ENCODE data around the gene ARRB1. TPM values are rescaled to one million over a fixed set of nuclear protein-coding genes. Genes with fewer than 3 reads are reported as not detected.
"Not testable (repeated sequence)": the region's sequence is repeated elsewhere in the genome, so short reads cannot be mapped to it uniquely, and the experiment has no call there.

ARRB1 gene
- total RNA-seq, 5 donors from 2014 or later (not counting 1 experiment from before 2014, with no cell fraction given) = 37.2 to 57.3 (median 47.3) TPM

GRCh38 chr11:75334402-75334891 is 17.0 kb downstream of the ARRB1 start:
- 100% methylated on average over 1 of the region's 2 CpGs for WGBS (ENCODE audit: insufficient coverage)
- POLR2A ChIA-PET = interaction anchor here in 1 of 2 donors (0.6 kb wide), 1 partner anchor 389 kb away, joined by 5 read pairs; no protein-coding TSS in a partner anchor
- no peaks in the 10 kb centered on the region for H3K27me3 ChIP-seq (replicated peaks in 1 of 2; ENCODE audit: control insufficient read depth in 2 of 2, extremely low read depth in 1 of 2, insufficient read depth in 2 of 2, low read length in 1 of 2)

GRCh38 chr11:75333807-75334140 is 17.7 kb downstream of the ARRB1 start:
- Histone ChIP-seq H3K9me3 (no peaks in the 10 kb centered on the region), H3K27me3 (replicated peaks in 1 of 2; ENCODE audit: control insufficient read depth in 2 of 2, extremely low read depth in 1 of 2, insufficient read depth in 2 of 2, low read length in 1 of 2) (no peaks in the 10 kb centered on the region), H3K36me3 (ENCODE audit: control insufficient read depth in 2 of 2, extremely low read depth in 1 of 2, insufficient read depth in 1 of 2, low read length in 1 of 2) (no peaks in the 10 kb centered on the region), H3K4me3 (ENCODE audit: control insufficient read depth in 1 of 2, extremely low read depth in 1 of 2, low read length in 1 of 2) (no peak overlapping the region), H3K4me1 (ENCODE audit: control insufficient read depth in 1 of 2, extremely low read depth in 1 of 2, insufficient read depth in 2 of 2, low read length in 2 of 2) (peaks cover 31 to 49% of the 10 kb centered on the region in 2 experiments), H3K27ac (ENCODE audit: low read length) (no peak overlapping the region)
- no peak overlapping the region for H3K4me3 Mint-ChIP-seq
- peaks cover 11% of the 10 kb centered on the region for H3K36me3 Mint-ChIP-seq
- H3K27me3 Mint-ChIP-seq = no peaks in the 10 kb centered on the region
- ChIA-PET POLR2A (no interaction called here), CTCF (no interaction called here)
- no peak overlapping the region for H3K27ac Mint-ChIP-seq
- no peak for DNase-seq
- H3K4me1 Mint-ChIP-seq = peaks cover 73 to 92% (median 78%) of the 10 kb centered on the region in 3 donors
- ATAC-seq (replicated peaks in 1 of 4) = no peak
- 96% methylated on average over 5 of the region's 7 CpGs for WGBS (ENCODE audit: insufficient coverage)
- H3K9me3 Mint-ChIP-seq = no peaks in the 10 kb centered on the region

More at GRCh38 chr11:75334402-75334891, 17.0 kb downstream of the ARRB1 start:
- CTCF ChIA-PET = no interaction called here
- no peaks in the 10 kb centered on the region for H3K9me3 Mint-ChIP-seq
- peaks cover 73 to 92% (median 79%) of the 10 kb centered on the region in 3 donors for H3K4me1 Mint-ChIP-seq
- peaks cover 35 to 49% of the 10 kb centered on the region in 2 experiments for H3K4me1 ChIP-seq (ENCODE audit: control insufficient read depth in 1 of 2, extremely low read depth in 1 of 2, insufficient read depth in 2 of 2, low read length in 2 of 2)
- peak overlapping the region; percentile 22 to 47 for H3K27ac Mint-ChIP-seq
- no peaks in the 10 kb centered on the region for H3K36me3 ChIP-seq (ENCODE audit: control insufficient read depth in 2 of 2, extremely low read depth in 1 of 2, insufficient read depth in 1 of 2, low read length in 1 of 2)
- no peak overlapping the region for H3K4me3 ChIP-seq (ENCODE audit: control insufficient read depth in 1 of 2, extremely low read depth in 1 of 2, low read length in 1 of 2)
- H3K36me3 Mint-ChIP-seq = peaks cover 11% of the 10 kb centered on the region
- H3K9me3 ChIP-seq = no peaks in the 10 kb centered on the region
- ATAC-seq (replicated peaks in 1 of 4) (no peak), DNase-seq (no peak)
- H3K4me3 Mint-ChIP-seq = no peak overlapping the region
- H3K27me3 Mint-ChIP-seq = no peaks in the 10 kb centered on the region
- no peak overlapping the region for H3K27ac ChIP-seq (ENCODE audit: low read length)

- Mint-ChIP-seq H3K27me3 (no peaks in the 10 kb centered on the region), H3K4me1 (peaks cover 73 to 92% (median 78%) of the 10 kb centered on the region in 3 donors), H3K36me3 (peaks cover 11% of the 10 kb centered on the region), H3K4me3 (peak overlapping the region in 1 of 3 donors; percentile 29), H3K27ac (peak overlapping the region; percentile 20 to 66), H3K9me3 (no peaks in the 10 kb centered on the region)
- DNase-seq = no peak
- ChIA-PET CTCF (no interaction called here), POLR2A (no interaction called here)
- Histone ChIP-seq H3K36me3 (ENCODE audit: control insufficient read depth in 2 of 2, extremely low read depth in 1 of 2, insufficient read depth in 1 of 2, low read length in 1 of 2) (no peaks in the 10 kb centered on the region), H3K9me3 (no peaks in the 10 kb centered on the region), H3K27ac (ENCODE audit: low read length) (no peak overlapping the region), H3K27me3 (replicated peaks in 1 of 2; ENCODE audit: control insufficient read depth in 2 of 2, extremely low read depth in 1 of 2, insufficient read depth in 2 of 2, low read length in 1 of 2) (no peaks in the 10 kb centered on the region), H3K4me1 (ENCODE audit: control insufficient read depth in 1 of 2, extremely low read depth in 1 of 2, insufficient read depth in 2 of 2, low read length in 2 of 2) (peaks cover 28 to 49% of the 10 kb centered on the region in 2 experiments), H3K4me3 (ENCODE audit: control insufficient read depth in 1 of 2, extremely low read depth in 1 of 2, low read length in 1 of 2) (no peak overlapping the region)
- no peak for ATAC-seq (replicated peaks in 1 of 4)
- WGBS (ENCODE audit: insufficient coverage) = 66% methylated on average over 4 of the region's 8 CpGs
These were observed 18.2 kb downstream of the ARRB1 start for GRCh38 chr11:75333022-75333806.

- H3K9me3 Mint-ChIP-seq; H3K27me3 ChIP-seq (replicated peaks in 1 of 2; ENCODE audit: control insufficient read depth in 2 of 2, extremely low read depth in 1 of 2, insufficient read depth in 2 of 2, low read length in 1 of 2); H3K36me3 ChIP-seq (ENCODE audit: control insufficient read depth in 2 of 2, extremely low read depth in 1 of 2, insufficient read depth in 1 of 2, low read length in 1 of 2); H3K4me3 Mint-ChIP-seq; POLR2A ChIA-PET; ATAC-seq (replicated peaks in 1 of 4); H3K4me3 ChIP-seq (ENCODE audit: control insufficient read depth in 1 of 2, extremely low read depth in 1 of 2, low read length in 1 of 2); H3K27ac ChIP-seq (ENCODE audit: low read length); H3K27me3 Mint-ChIP-seq; DNase-seq; H3K9me3 ChIP-seq; CTCF ChIA-PET: not testable (repeated sequence)
- H3K4me1 Mint-ChIP-seq = peaks cover 63 to 82% (median 70%) of the 10 kb centered on the region in 3 donors
- WGBS (ENCODE audit: insufficient coverage) = 93% methylated on average over 3 of the region's 9 CpGs
- H3K36me3 Mint-ChIP-seq = peaks cover 11% of the 10 kb centered on the region
- peak overlapping the region; percentile 36 to 85 for H3K27ac Mint-ChIP-seq
- peaks cover 18 to 40% of the 10 kb centered on the region in 2 experiments for H3K4me1 ChIP-seq (ENCODE audit: control insufficient read depth in 1 of 2, extremely low read depth in 1 of 2, insufficient read depth in 2 of 2, low read length in 2 of 2)
These were observed 19.7 kb downstream of the ARRB1 start for GRCh38 chr11:75331761-75332160.

- 100% methylated on average over 4 of the region's 6 CpGs for WGBS (ENCODE audit: insufficient coverage)
- H3K27ac Mint-ChIP-seq = peak overlapping the region; percentile 15 to 36
- POLR2A ChIA-PET; H3K27me3 ChIP-seq (replicated peaks in 1 of 2; ENCODE audit: control insufficient read depth in 2 of 2, extremely low read depth in 1 of 2, insufficient read depth in 2 of 2, low read length in 1 of 2); H3K4me3 Mint-ChIP-seq; ATAC-seq (replicated peaks in 1 of 4); CTCF ChIA-PET; H3K36me3 ChIP-seq (ENCODE audit: control insufficient read depth in 2 of 2, extremely low read depth in 1 of 2, insufficient read depth in 1 of 2, low read length in 1 of 2); H3K27ac ChIP-seq (ENCODE audit: low read length); H3K9me3 ChIP-seq; H3K9me3 Mint-ChIP-seq; H3K27me3 Mint-ChIP-seq; H3K4me3 ChIP-seq (ENCODE audit: control insufficient read depth in 1 of 2, extremely low read depth in 1 of 2, low read length in 1 of 2); DNase-seq: not testable (repeated sequence)
- peaks cover 11% of the 10 kb centered on the region for H3K36me3 Mint-ChIP-seq
- H3K4me1 ChIP-seq (ENCODE audit: control insufficient read depth in 1 of 2, extremely low read depth in 1 of 2, insufficient read depth in 2 of 2, low read length in 2 of 2) = peaks cover 21 to 43% of the 10 kb centered on the region in 2 experiments
- H3K4me1 Mint-ChIP-seq = peaks cover 63 to 82% (median 70%) of the 10 kb centered on the region in 3 donors
These were observed 20.2 kb downstream of the ARRB1 start for GRCh38 chr11:75331304-75331703.

- 98% methylated on average over 9 of the region's 14 CpGs for WGBS (ENCODE audit: insufficient coverage)
- Mint-ChIP-seq H3K4me1 (peaks cover 66 to 82% (median 70%) of the 10 kb centered on the region in 3 donors), H3K27ac (peak overlapping the region in 1 of 2 donors; percentile 36), H3K36me3 (peaks cover 11% of the 10 kb centered on the region)
- CTCF ChIA-PET = interaction anchor here in 1 of 2 donors (0.6 kb wide), 1 partner anchor 56 kb away, joined by 4 read pairs; no protein-coding TSS in a partner anchor
- H3K4me1 ChIP-seq (ENCODE audit: control insufficient read depth in 1 of 2, extremely low read depth in 1 of 2, insufficient read depth in 2 of 2, low read length in 2 of 2) = peaks cover 25 to 43% of the 10 kb centered on the region in 2 experiments
- H3K9me3 ChIP-seq; H3K9me3 Mint-ChIP-seq; H3K27ac ChIP-seq (ENCODE audit: low read length); H3K36me3 ChIP-seq (ENCODE audit: control insufficient read depth in 2 of 2, extremely low read depth in 1 of 2, insufficient read depth in 1 of 2, low read length in 1 of 2); H3K27me3 Mint-ChIP-seq; ATAC-seq (replicated peaks in 1 of 4); H3K4me3 Mint-ChIP-seq; POLR2A ChIA-PET; H3K4me3 ChIP-seq (ENCODE audit: control insufficient read depth in 1 of 2, extremely low read depth in 1 of 2, low read length in 1 of 2); H3K27me3 ChIP-seq (replicated peaks in 1 of 2; ENCODE audit: control insufficient read depth in 2 of 2, extremely low read depth in 1 of 2, insufficient read depth in 2 of 2, low read length in 1 of 2); DNase-seq: not testable (repeated sequence)
These were observed 20.6 kb downstream of the ARRB1 start for GRCh38 chr11:75330886-75331285.
